Lung (tissue), 12 donors: ENCODE data around the gene BCAP31. TPM values are rescaled to one million over a fixed set of nuclear protein-coding genes. Genes with fewer than 3 reads are reported as not detected.
"Not testable (repeated sequence)": the region's sequence is repeated elsewhere in the genome, so short reads cannot be mapped to it uniquely, and the experiment has no call there.

Source experiments
- ATAC-seq: fragments of 200-7000 bp; cut with Tn5 transposase; one replicate; pipeline ENCODE4 v1.9.1; 2020; ENCODE audit warnings: moderate number of reproducible peaks; ENCODE audit not compliant: insufficient read depth, low FRiP score
- DNase-seq, 3 donors: peaks; one replicate each; pipeline ENCODE4 v3.0.0-alpha.2; 2013 to 2017
- H3K27ac ChIP-seq, 2 donors: one replicate each; pipeline ENCODE4 v1.5.1; 2013; ENCODE audit warnings: mild to moderate bottlenecking in 2 of 2, moderate library complexity in 2 of 2, control low read depth in 1 of 2, inconsistent platforms in 1 of 2, low read depth in 1 of 2, low read length in 1 of 2
- H3K27me3 ChIP-seq, 3 donors: one replicate each; pipeline ENCODE4 v1.5.1; 2013; ENCODE audit warnings: low read length in 2 of 3; ENCODE audit not compliant: control insufficient read depth in 3 of 3, insufficient read depth in 3 of 3
- H3K36me3 ChIP-seq, 4 donors: one replicate each; pipeline ENCODE4 v1.5.1; 2013; ENCODE audit warnings: low read length in 4 of 4, mild to moderate bottlenecking in 1 of 4, moderate library complexity in 1 of 4; ENCODE audit not compliant: control insufficient read depth in 4 of 4, insufficient read depth in 4 of 4
- H3K4me1 ChIP-seq, 5 donors: one replicate each; pipeline ENCODE4 v1.5.1; 2013; ENCODE audit warnings: low read length in 5 of 5, mild to moderate bottlenecking in 2 of 5, moderate library complexity in 1 of 5; ENCODE audit not compliant: control insufficient read depth in 5 of 5, insufficient read depth in 5 of 5
- H3K4me3 ChIP-seq: one replicate; pipeline ENCODE4 v1.5.1; 2013; ENCODE audit warnings: mild to moderate bottlenecking, control low read depth, moderate library complexity
- H3K9ac ChIP-seq, 2 donors: one replicate each; pipeline ENCODE4 v1.5.1; 2013; ENCODE audit warnings: low read length in 2 of 2, control low read depth in 1 of 2; ENCODE audit not compliant: insufficient read depth in 1 of 2
- H3K9me3 ChIP-seq, 4 donors: one replicate each; pipeline ENCODE4 v1.5.1; 2013; ENCODE audit warnings: low read length in 3 of 4, mild to moderate bottlenecking in 1 of 4, moderate library complexity in 1 of 4; ENCODE audit not compliant: control insufficient read depth in 4 of 4, insufficient read depth in 3 of 4
- CTCF ChIP-seq: IDR thresholded peaks from 2 replicates; pipeline ENCODE4 v1.5.1; 2012; ENCODE audit warnings: mild to moderate bottlenecking; ENCODE audit errors: control extremely low read depth, extremely low read depth
- WGBS, 2 donors: extraction: QIAGEN DNeasy Blood & Tissue Kit; methylation state at CpG; one replicate each; pipeline ENCODE4 v1.1.7; 2013; 5-methylcytosine and 5-hydroxymethylcytosine counted together
- polyA plus RNA-seq, 2 donors: library from polyadenylated mRNA; stranded (reverse); fragments of 200-250 nt; gene quantifications; one replicate each; pipeline ENCODE4 v1.2.1, GENCODE V29; 2013
- total RNA-seq, 2 donors: library from RNA; depleted of rRNA in 1 of 2; stranded (reverse); fragments of >200 nt in 1 of 2; gene quantifications; one replicate each; pipeline ENCODE4 v1.2.1, GENCODE V29; 2014 to 2021
- donor health status: control.
- donor health status: control.
- donor health status: Bipolar disorder and iron deficiency.
- donor health status: healthy.
- donor health status: DM: yes; HTN: yes; CAD: no.

BCAP31 gene
- total and polyA plus RNA-seq, 4 donors: 76.8 to 283 (median 206) TPM

- Histone ChIP-seq H3K4me1 (no peaks in the 10 kb centered on the region), H3K9ac (no peak overlapping the region), H3K4me3 (no peak overlapping the region), H3K27me3 (no peaks in the 10 kb centered on the region), H3K36me3 (no peaks in the 10 kb centered on the region), H3K27ac (no peak overlapping the region), H3K9me3 (peaks cover 0 to 3% (median 0%) of the 10 kb centered on the region in 4 donors)
- ATAC-seq (no peak), DNase-seq (no peak)
- no peak for TF ChIP-seq CTCF
- 79 to 81% methylated on average over 12 of the region's 12 CpGs for WGBS, 2 donors
These were observed 26.1 kb upstream of the BCAP31 start for GRCh38 chrX:153750127-153750774.

- WGBS, 2 donors: 84 to 87% methylated on average over 7 of the region's 7 CpGs
- not testable (repeated sequence) for H3K9me3 ChIP-seq, H3K27ac ChIP-seq, H3K4me3 ChIP-seq, H3K4me1 ChIP-seq, H3K27me3 ChIP-seq, H3K9ac ChIP-seq, H3K36me3 ChIP-seq, ATAC-seq, DNase-seq
These were observed 24.8 kb upstream of the BCAP31 start for GRCh38 chrX:153749017-153749416.

- not testable (repeated sequence) for ATAC-seq
- WGBS, 2 donors: 70 to 81% methylated on average over 6 of the region's 6 CpGs
These were observed 22.8 kb upstream of the BCAP31 start for GRCh38 chrX:153746991-153747390.

GRCh38 chrX:153746359-153746758, 22.2 kb upstream of the BCAP31 start:
- 84 to 87% methylated on average over 3 of the region's 3 CpGs for WGBS, 2 donors
- no peak overlapping the region for H3K9ac ChIP-seq

More at GRCh38 chrX:153746991-153747390, 22.8 kb upstream of the BCAP31 start:
- H3K27ac ChIP-seq, H3K36me3 ChIP-seq, DNase-seq, H3K9me3 ChIP-seq, H3K4me3 ChIP-seq, H3K4me1 ChIP-seq, H3K27me3 ChIP-seq, H3K9ac ChIP-seq: not testable (repeated sequence)

GRCh38 chrX:153745067-153745433, 20.9 kb upstream of the BCAP31 start:
- ATAC-seq, H3K36me3 ChIP-seq, H3K27ac ChIP-seq, H3K4me1 ChIP-seq, H3K27me3 ChIP-seq, H3K4me3 ChIP-seq, H3K9me3 ChIP-seq, DNase-seq, H3K9ac ChIP-seq: not testable (repeated sequence)
- whole genome bisulfite sequencing, 2 donors: 28 to 47% methylated on average over 7 to 12 of the region's 12 CpGs

More at GRCh38 chrX:153746359-153746758, 22.2 kb upstream of the BCAP31 start:
- Histone ChIP-seq H3K27me3 (no peaks in the 10 kb centered on the region), H3K4me1 (peaks cover 0 to 2% (median 0%) of the 10 kb centered on the region in 5 donors), H3K9me3 (peaks cover 0 to 5% (median 0%) of the 10 kb centered on the region in 4 donors), H3K36me3 (no peaks in the 10 kb centered on the region), H3K4me3 (no peak overlapping the region), H3K27ac (no peak overlapping the region)
- DNase-seq (no peak), ATAC-seq (no peak)
- no peak for TF ChIP-seq CTCF
